Gastroesophageal sphincter (tissue), 4 donors: ENCODE results near the gene AIMP1. TPM values are rescaled to one million over a fixed set of nuclear protein-coding genes. Genes with fewer than 3 reads are reported as not detected.
A peak's percentile ranks its signal among the peaks of the same experiment; 100 is the strongest.
"Not testable (repeated sequence)": the region's sequence is repeated elsewhere in the genome, so short reads cannot be mapped to it uniquely, and the experiment has no call there.

Experiments used
- ATAC-seq: fragments of 150-250 bp; one replicate; pipeline ENCODE4 v1.9.1; 2016; ENCODE audit warnings: mild to moderate bottlenecking, moderate library complexity
- H3K27ac ChIP-seq, 4 donors: fragments of 200-600 bp; sonication (generic) in 3 of 4; 1 replicate in 3 of 4; 2 replicates in 1 of 4; pipeline ENCODE4 v1.5.1; 2016 to 2019
- H3K27me3 ChIP-seq: fragments of 200-600 bp; sonication (generic); one replicate; pipeline ENCODE4 v1.5.1; 2019
- H3K36me3 ChIP-seq, 2 donors: fragments of 200-600 bp; sonication (generic); one replicate each; pipeline ENCODE4 v1.5.1; 2019; ENCODE audit warnings: control low read depth in 1 of 2
- H3K4me1 ChIP-seq, 3 donors: fragments of 200-600 bp; sonication (generic); 1 replicate in 2 of 3; 2 replicates in 1 of 3; pipeline ENCODE4 v1.5.1; 2016 to 2019; ENCODE audit warnings: control low read depth in 2 of 3
- H3K4me3 ChIP-seq, 2 donors: fragments of 200-600 bp; sonication (generic); one replicate each; pipeline ENCODE4 v1.5.1; 2019; ENCODE audit warnings: mild to moderate bottlenecking in 1 of 2, moderate library complexity in 1 of 2
- H3K9me3 ChIP-seq, 3 donors: fragments of 200-600 bp; sonication (generic); one replicate each; pipeline ENCODE4 v1.5.1; 2017 to 2019; ENCODE audit warnings: control low read depth in 2 of 3
- EP300 ChIP-seq: sonication (generic); formaldehyde crosslinking; IDR thresholded peaks from one replicate; pipeline ENCODE4 v1.6.1; 2017; ENCODE audit warnings: antibody characterized with exemption, mild to moderate bottlenecking
- POLR2A ChIP-seq, 2 donors: fragments of 450-650 bp; IDR thresholded peaks; one replicate each; pipeline ENCODE4 v1.6.1; 2017; ENCODE audit warnings: antibody characterized with exemption in 2 of 2, mild to moderate bottlenecking in 2 of 2, moderate library complexity in 1 of 2
- POLR2AphosphoS5 ChIP-seq: sonication (generic); formaldehyde crosslinking; IDR thresholded peaks from one replicate; pipeline ENCODE4 v1.6.1; 2017; ENCODE audit warnings: antibody characterized with exemption
- WGBS, 2 donors: methylation state at CpG; one replicate each; pipeline ENCODE4 v1.1.5; 2018; ENCODE audit warnings: low coverage in 1 of 2; 5-methylcytosine and 5-hydroxymethylcytosine counted together
- total RNA-seq, 4 donors: library from RNA; depleted of rRNA; stranded (reverse); fragments of >200 nt; gene quantifications; one replicate each; pipeline ENCODE4 v1.1.0, GENCODE V29; 2016
- TF ChIP-seq, protein P1 (sequence below), 4 experiments: fragments of 200-600 bp in 2 of 4; fragments of 450-650 bp in 2 of 4; sonication (generic) in 1 of 4; IDR thresholded peaks; one replicate each; pipeline ENCODE4 v1.5.1; 2017 to 2019; ENCODE audit warnings: antibody characterized with exemption in 4 of 4, mild to moderate bottlenecking in 2 of 4, moderate library complexity in 2 of 4

AIMP1 gene
- total RNA-seq, 4 donors from 2014 or later, result 29.7 to 34.7 (median 33.2) TPM

DNA sequence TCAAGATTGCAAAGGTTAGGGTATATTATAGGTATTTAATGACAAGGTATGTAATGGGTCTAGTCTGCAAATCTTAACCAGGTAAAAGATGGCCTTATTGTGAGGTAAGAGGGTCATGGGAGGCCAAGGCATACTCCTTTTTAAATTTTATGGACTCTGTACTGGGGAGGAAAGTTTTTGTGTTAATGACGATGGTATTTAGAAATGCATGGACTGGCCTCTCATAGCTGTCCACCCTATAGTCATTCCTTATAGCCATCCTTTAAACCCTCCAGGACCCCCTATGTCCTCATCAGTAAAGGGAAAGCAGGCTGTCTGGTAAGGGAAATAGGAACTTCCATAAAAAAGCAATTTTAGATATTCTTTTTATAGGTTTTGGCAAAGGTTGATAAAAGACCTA lies 1.5 kb downstream of the AIMP1 start:
- Histone ChIP-seq H3K27me3 (no peaks in the 10 kb centered on the region), H3K27ac (no peak overlapping the region), H3K36me3 (peaks cover 0 to 12% of the 10 kb centered on the region in 2 donors), H3K4me3 (peak overlapping the region in 1 of 2 donors; percentile 86), H3K9me3 (no peaks in the 10 kb centered on the region), H3K4me1 (peaks cover 7 to 65% (median 10%) of the 10 kb centered on the region in 3 donors)
- ATAC-seq, result no peak
- no peak for TF ChIP-seq POLR2A (IDR thresholded peaks at IDR 0.05)
- TF ChIP-seq EP300, result no peak
- TF ChIP-seq POLR2AphosphoS5, result no peak
- TF ChIP-seq, protein P1, sequence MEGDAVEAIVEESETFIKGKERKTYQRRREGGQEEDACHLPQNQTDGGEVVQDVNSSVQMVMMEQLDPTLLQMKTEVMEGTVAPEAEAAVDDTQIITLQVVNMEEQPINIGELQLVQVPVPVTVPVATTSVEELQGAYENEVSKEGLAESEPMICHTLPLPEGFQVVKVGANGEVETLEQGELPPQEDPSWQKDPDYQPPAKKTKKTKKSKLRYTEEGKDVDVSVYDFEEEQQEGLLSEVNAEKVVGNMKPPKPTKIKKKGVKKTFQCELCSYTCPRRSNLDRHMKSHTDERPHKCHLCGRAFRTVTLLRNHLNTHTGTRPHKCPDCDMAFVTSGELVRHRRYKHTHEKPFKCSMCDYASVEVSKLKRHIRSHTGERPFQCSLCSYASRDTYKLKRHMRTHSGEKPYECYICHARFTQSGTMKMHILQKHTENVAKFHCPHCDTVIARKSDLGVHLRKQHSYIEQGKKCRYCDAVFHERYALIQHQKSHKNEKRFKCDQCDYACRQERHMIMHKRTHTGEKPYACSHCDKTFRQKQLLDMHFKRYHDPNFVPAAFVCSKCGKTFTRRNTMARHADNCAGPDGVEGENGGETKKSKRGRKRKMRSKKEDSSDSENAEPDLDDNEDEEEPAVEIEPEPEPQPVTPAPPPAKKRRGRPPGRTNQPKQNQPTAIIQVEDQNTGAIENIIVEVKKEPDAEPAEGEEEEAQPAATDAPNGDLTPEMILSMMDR (IDR thresholded peaks at IDR 0.05), result no peak
- 82 to 91% methylated on average over 1 of the region's 1 CpG for WGBS, 2 donors

DNA sequence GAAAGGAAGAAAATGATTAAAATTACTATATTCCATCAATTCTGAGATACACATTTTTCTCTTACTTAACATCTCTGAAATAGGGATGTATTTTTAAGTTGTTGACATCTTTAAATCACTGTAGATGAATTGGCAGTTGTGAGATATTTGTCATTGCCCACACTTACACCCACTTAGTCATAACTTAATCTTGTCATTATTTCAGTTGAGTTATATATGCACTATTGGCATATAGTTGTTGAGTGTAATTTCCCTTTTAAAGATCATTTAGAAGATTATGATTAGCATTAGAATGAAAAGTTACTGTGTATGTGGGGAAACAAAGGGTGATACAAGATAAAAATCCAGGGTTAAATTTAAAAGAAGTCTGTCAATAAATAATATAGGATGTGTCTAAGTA lies 2.2 kb downstream of the AIMP1 start:
- no peak for TF ChIP-seq POLR2AphosphoS5
- TF ChIP-seq EP300, result no peak
- Histone ChIP-seq H3K36me3 (peaks cover 0 to 12% of the 10 kb centered on the region in 2 donors), H3K4me3 (no peak overlapping the region), H3K9me3 (no peaks in the 10 kb centered on the region), H3K27ac (no peak overlapping the region), H3K27me3 (no peaks in the 10 kb centered on the region), H3K4me1 (peaks cover 7 to 58% (median 10%) of the 10 kb centered on the region in 3 donors)
- no peak for ATAC-seq

DNA sequence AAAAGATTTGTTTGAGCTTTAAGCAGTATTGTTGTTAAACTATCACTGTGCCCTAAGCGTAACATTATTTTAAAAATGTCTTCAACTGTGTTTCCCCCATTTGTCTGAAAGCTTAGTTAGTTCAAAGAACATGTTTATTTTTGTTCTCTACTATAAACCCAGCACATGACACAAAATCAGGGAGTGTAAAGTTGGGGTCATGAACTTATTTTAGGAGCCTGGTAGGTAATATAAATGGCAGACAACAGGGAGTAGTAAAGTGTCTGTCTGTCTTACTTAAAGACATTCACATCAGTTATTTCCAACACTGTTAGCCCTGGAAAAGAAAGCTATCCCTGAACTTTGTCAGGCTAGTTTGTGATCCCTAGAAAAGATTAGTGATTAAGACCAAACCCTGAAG lies 3.9 kb downstream of the AIMP1 start:
- TF ChIP-seq POLR2A (IDR thresholded peaks at IDR 0.05), result no peak
- no peak for TF ChIP-seq EP300
- TF ChIP-seq POLR2AphosphoS5, result no peak
- TF ChIP-seq, protein P1 (IDR thresholded peaks at IDR 0.05), result no peak
- no peaks in the 10 kb centered on the region for H3K27me3 ChIP-seq
- H3K4me1 ChIP-seq, result peaks cover 7 to 45% (median 8%) of the 10 kb centered on the region in 3 donors
- H3K36me3 ChIP-seq, result peaks cover 0 to 18% of the 10 kb centered on the region in 2 donors
- no peaks in the 10 kb centered on the region for H3K9me3 ChIP-seq
- WGBS, 2 donors, result 93 to 94% methylated on average over 1 of the region's 1 CpG
- no peak overlapping the region for H3K4me3 ChIP-seq
- no peak for ATAC-seq
- no peak overlapping the region for H3K27ac ChIP-seq

DNA sequence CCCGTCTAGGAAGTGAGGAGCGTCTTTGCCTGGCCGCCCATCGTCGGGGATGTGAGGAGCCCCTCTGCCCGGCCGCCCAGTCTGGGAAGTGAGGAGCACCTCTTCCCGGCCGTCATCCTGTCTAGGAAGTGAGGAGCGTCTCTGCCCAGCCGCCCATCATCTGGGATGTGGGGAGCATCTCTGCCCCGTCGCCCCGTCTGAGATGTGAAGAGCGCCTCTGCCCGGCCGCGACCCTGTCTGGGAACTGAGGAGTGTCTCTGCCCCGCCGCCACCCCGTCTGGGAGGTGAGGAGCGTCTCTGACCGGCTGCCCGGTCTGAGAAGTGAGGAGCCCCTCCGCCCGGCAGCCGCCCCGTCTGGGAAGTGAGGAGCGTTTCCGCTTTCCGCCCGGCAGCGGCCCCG lies 4.8 kb downstream of the AIMP1 start:
- H3K27me3 ChIP-seq, H3K4me3 ChIP-seq, H3K9me3 ChIP-seq, H3K27ac ChIP-seq, ATAC-seq: not testable (repeated sequence)
- Histone ChIP-seq H3K36me3 (peaks cover 0 to 27% of the 10 kb centered on the region in 2 donors), H3K4me1 (peaks cover 7 to 42% (median 8%) of the 10 kb centered on the region in 3 donors)
- WGBS, 2 donors, result no CpG with 5 or more reads among the region's 34 CpGs

DNA sequence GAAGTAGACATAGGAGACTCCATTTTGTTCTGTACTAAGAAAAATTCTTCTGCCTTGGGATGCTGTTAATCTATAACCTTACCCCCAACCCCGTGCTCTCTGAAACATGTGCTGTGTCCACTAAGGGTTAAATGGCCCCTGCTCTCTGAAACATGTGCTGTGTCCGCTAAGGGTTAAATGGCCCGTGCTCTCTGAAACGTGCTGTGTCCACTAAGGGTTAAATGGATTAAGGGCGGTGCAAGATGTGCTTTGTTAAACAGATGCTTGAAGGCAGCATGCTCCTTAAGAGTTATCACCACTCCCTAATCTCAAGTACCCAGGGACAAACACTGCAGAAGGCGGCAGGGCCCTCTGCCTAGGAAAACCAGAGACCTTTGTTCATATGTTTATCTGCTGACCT lies 5.5 kb downstream of the AIMP1 start:
- not testable (repeated sequence) for H3K27me3 ChIP-seq, H3K9me3 ChIP-seq, H3K4me3 ChIP-seq, H3K27ac ChIP-seq, ATAC-seq
- Histone ChIP-seq H3K36me3 (peaks cover 0 to 34% of the 10 kb centered on the region in 2 donors), H3K4me1 (peaks cover 7 to 42% (median 8%) of the 10 kb centered on the region in 3 donors)
- 50% methylated on average over 5 of the region's 6 CpGs; no CpG with 5 or more reads in 1 of the 2 donors for WGBS, 2 donors

DNA sequence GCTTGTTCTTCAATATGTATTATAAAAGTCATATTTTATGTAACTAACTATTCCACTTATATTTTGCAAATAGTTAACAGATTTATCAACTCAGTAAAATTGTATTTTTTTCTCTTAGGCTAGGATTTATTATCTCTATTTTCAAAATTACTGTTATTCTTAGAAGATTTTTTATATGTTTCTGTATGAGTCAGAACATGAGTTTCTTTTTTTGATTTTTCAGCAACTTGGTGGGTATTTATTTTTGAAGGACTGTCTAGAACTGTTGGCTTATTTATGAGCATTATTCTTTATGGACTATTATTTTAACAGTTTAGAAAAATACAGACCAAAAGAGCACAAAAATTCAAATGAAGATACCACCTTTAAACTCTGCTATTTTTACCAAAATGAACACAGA lies 6.8 kb downstream of the AIMP1 start:
- H3K27ac ChIP-seq, result no peak overlapping the region
- no peak for ATAC-seq
- H3K27me3 ChIP-seq, result no peaks in the 10 kb centered on the region
- peaks cover 3 to 47% of the 10 kb centered on the region in 2 donors for H3K36me3 ChIP-seq
- TF ChIP-seq POLR2A (IDR thresholded peaks at IDR 0.05) (no peak), EP300 (no peak)
- no peak overlapping the region for H3K4me3 ChIP-seq
- H3K4me1 ChIP-seq, result peaks cover 0 to 29% (median 0%) of the 10 kb centered on the region in 3 donors
- H3K9me3 ChIP-seq, result no peaks in the 10 kb centered on the region

DNA sequence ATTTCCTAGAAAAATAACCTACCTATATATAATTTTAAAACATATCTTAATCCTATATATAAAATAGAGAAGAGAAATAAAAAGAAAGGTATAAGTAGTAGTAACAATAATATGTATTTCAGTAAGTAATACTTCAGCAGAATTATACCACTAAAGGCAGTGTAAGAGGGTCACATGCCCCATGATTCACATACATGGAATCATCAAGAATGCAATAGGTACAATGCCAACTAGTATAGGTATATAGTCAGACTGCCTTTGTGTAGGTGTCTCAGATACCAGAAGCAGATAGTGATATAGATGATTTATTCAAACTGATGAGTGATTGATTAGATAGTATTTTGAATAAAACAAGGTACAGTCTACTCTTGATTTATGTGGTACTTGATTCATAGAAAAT lies 9.4 kb downstream of the AIMP1 start:
- ATAC-seq, result no peak
- TF ChIP-seq POLR2A (IDR thresholded peaks at IDR 0.05), result no peak
- Histone ChIP-seq H3K9me3 (no peaks in the 10 kb centered on the region), H3K4me3 (no peak overlapping the region), H3K36me3 (peaks cover 4 to 69% of the 10 kb centered on the region in 2 donors), H3K4me1 (peaks cover 0 to 14% (median 0%) of the 10 kb centered on the region in 3 donors), H3K27me3 (no peaks in the 10 kb centered on the region), H3K27ac (no peak overlapping the region)
